ENCODE measurements around the gene FBXL4. TPM values are rescaled to one million over a fixed set of nuclear protein-coding genes. Genes with fewer than 3 reads are reported as not detected.

Gene FBXL4
- total and polyA plus RNA-seq, 2 of the 8 experiments (the other 6 are each of a cell fraction or from before 2014, with no cell fraction given): 6.9 to 13.8 TPM

DNA sequence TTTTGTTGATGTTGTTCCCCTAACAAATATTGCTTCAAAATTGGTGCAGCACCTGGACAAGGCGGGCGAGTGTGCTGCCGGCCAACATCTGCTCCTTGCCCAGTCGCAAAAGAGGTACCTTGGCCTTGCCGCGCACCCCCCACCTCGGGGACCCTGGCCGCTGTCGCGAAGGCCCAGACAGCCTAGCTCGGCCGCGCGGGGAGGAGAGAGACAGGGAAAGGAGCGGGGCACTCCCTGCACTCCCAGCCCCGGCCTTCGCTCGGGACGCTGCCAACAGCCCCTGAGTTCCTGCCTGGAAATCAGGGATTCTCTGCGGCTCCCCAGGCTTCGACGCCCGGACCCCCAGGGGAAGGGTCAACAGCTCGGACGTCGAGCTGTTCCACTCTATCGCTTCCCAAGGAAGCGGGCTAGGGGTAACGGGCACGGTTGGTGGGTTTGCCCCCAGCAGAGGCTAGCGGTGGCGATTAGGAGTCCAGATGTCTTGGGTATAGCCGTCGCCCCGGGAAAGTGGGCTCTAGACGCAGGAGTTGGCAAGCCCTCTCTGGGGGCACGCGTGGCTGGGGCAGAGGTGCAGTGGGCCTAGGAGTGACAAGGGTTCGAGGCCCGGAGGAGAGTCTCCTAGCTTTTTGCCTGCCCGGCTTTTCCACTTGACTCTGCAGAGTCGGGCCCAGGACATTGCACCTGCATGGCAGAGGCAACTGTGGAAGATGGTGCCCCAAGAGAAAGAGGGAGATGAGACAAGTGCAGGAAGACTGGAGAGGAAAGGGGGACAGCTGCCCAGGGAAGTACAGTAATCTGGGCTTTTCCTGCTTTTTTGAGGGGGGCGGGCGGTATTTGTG is 105.2 kb downstream of the FBXL4 start:
- FAIRE-seq: no peak
- Histone ChIP-seq H3K4ac (replicated peaks; ENCODE audit: insufficient read length, low read depth, low read length) (no peak overlapping the region), H3K23me2 (ENCODE audit: low read depth, low read length) (no peaks in the 10 kb centered on the region; the same call in 1 of the 2 replicates), H3K79me1 (ENCODE audit: low read depth, low read length) (no peaks in the 10 kb centered on the region), H3K56ac (replicated peaks; ENCODE audit: insufficient read length, low read depth, low read length) (no peak overlapping the region), H3K9me3 (ENCODE audit: insufficient read depth in 2 of 2, low read depth in 1 of 2, low read length in 1 of 2) (no peaks in the 10 kb centered on the region), H3K4me2 (ENCODE audit: insufficient read depth in 1 of 2, low read depth in 2 of 2, low read length in 2 of 2) (peak overlapping the region; percentile 38 to 80), H3K79me2 (ENCODE audit: control insufficient read depth in 1 of 2, insufficient read depth in 2 of 2, low read length in 2 of 2) (no peaks in the 10 kb centered on the region), H3K18ac (ENCODE audit: extremely low read depth, low read length) (peak overlapping the region; percentile 51; the same call in 1 of the 2 replicates), H2BK12ac (ENCODE audit: low read depth, low read length) (no peak overlapping the region), H3K4me3 (ENCODE audit: extremely low read depth in 1 of 4, insufficient read depth in 2 of 4, low read depth in 3 of 4, low read length in 4 of 4) (peak overlapping the region; percentile 18 to 63 (median 22); a peak in 5 of 8 replicates), H3K27ac (ENCODE audit: low read depth, low read length) (no peak overlapping the region), H4K20me1 (replicated peaks in 1 of 2; ENCODE audit: control insufficient read depth in 1 of 2, insufficient read depth in 2 of 2, low read length in 2 of 2) (peaks cover 2 to 7% of the 10 kb centered on the region in 2 experiments), H2BK15ac (ENCODE audit: low read length) (no peak overlapping the region), H2AK5ac (ENCODE audit: low read depth, low read length) (no peak overlapping the region), H3K27me3 (replicated peaks in 1 of 4; ENCODE audit: control insufficient read depth in 3 of 4, extremely low read depth in 1 of 4, insufficient read depth in 3 of 4, low read length in 3 of 4) (peaks cover 55 to 88% (median 74%) of the 10 kb centered on the region in 4 experiments), H3K9ac (replicated peaks in 1 of 4; ENCODE audit: extremely low read depth in 1 of 4, low read depth in 3 of 4, low read length in 3 of 4) (no peak overlapping the region), H4K91ac (replicated peaks; ENCODE audit: insufficient read length, low read length) (no peak overlapping the region), H2BK5ac (ENCODE audit: low read depth, low read length) (no peak overlapping the region), H3K4me1 (replicated peaks in 1 of 4; ENCODE audit: control insufficient read depth in 3 of 4, insufficient read depth in 4 of 4, low read length in 3 of 4) (peaks cover 2 to 7% (median 5%) of the 10 kb centered on the region in 4 experiments), H2AFZ (ENCODE audit: low read length) (no peak overlapping the region), H2BK20ac (ENCODE audit: low read length) (no peak overlapping the region), H3K23ac (ENCODE audit: insufficient read length) (no peak overlapping the region), H2BK120ac (replicated peaks; ENCODE audit: low read depth, low read length) (no peak overlapping the region), H3K36me3 (ENCODE audit: control insufficient read depth in 2 of 4, insufficient read depth in 4 of 4, low read length in 3 of 4) (no peaks in the 10 kb centered on the region; a peak in 1 of 8 replicates), H3K14ac (ENCODE audit: insufficient read length) (no peak overlapping the region), H4K5ac (ENCODE audit: insufficient read length, low read depth, low read length) (no peak overlapping the region), H4K8ac (ENCODE audit: extremely low read depth, insufficient read depth, low read length) (no peak overlapping the region; the same call in 1 of the 2 replicates)
- ChIA-PET POLR2A (ENCODE audit: partially characterized antibody) (interaction anchor here (0.6 to 2.1 kb wide), 4 partner anchors 9 to 769 kb away, joined by 3 to 12 read pairs (median 8); partner anchors contain the start of gene POU3F2), CTCF (ENCODE audit: partially characterized antibody) (interaction anchor here (0.6 to 8.5 kb wide), 6 partner anchors 9 to 1775 kb away, joined by 3 to 79 read pairs (median 3); partner anchors contain the start of gene POU3F2)
- 3% methylated on average over 42 of the region's 44 CpGs; no CpG with 5 or more reads in 1 of the 2 experiments for WGBS, 2 experiments (ENCODE audit: extremely low coverage in 1 of 2, insufficient coverage in 1 of 2, insufficient read length in 1 of 2, insufficient replicate concordance in 2 of 2, low coverage in 1 of 2, low lambda C conversion rate in 2 of 2, missing lambda C conversion rate in 1 of 2)
- peak in 1 of 2 experiments; percentile 79 for DNase-seq (ENCODE audit: low read depth in 1 of 2, low spot score in 2 of 2)
- no peak for TF ChIP-seq BACH1 (IDR thresholded peaks at IDR 0.05; ENCODE audit: low read length)
- no peak for TF ChIP-seq PHF8 (conservative IDR thresholded peaks at IDR 0.05; ENCODE audit: low read depth, low read length)
- TF ChIP-seq RNF2 (IDR thresholded peaks at IDR 0.05; ENCODE audit: borderline replicate concordance, low read depth, low read length, missing control alignments, poor library complexity, severe bottlenecking): peak; percentile 77
- peak; percentile 100 for TF ChIP-seq CTBP2 (IDR thresholded peaks at IDR 0.05; ENCODE audit: borderline replicate concordance, insufficient read depth, insufficient read length, low read length)
- TF ChIP-seq SIX5 (IDR thresholded peaks at IDR 0.05; ENCODE audit: low read depth, low read length): no peak
- TF ChIP-seq RBBP5 (IDR thresholded peaks at IDR 0.05; ENCODE audit: borderline replicate concordance, low read depth, low read length): peak; percentile 75
- peak; percentile 90 for TF ChIP-seq ASH2L (IDR thresholded peaks at IDR 0.05; ENCODE audit: low read length)
- TF ChIP-seq YY1 (IDR thresholded peaks at IDR 0.05; ENCODE audit: low read depth, low read length): 0 out of 2 replicates have a peak, but pooled peaks have one; percentile 18

Measured in H1 (cell line).